ENCODE data around the gene SLC6A13. TPM values are rescaled to one million over a fixed set of nuclear protein-coding genes. Genes with fewer than 3 reads are reported as not detected.
"Not testable (repeated sequence)": the region's sequence is repeated elsewhere in the genome, so short reads cannot be mapped to it uniquely, and the experiment has no call there.

The SLC6A13 gene
- polyA plus RNA-seq, 1 donor (not counting 4 experiments of a cell fraction or from before 2014, with no cell fraction given) = 0.33 TPM

DNA sequence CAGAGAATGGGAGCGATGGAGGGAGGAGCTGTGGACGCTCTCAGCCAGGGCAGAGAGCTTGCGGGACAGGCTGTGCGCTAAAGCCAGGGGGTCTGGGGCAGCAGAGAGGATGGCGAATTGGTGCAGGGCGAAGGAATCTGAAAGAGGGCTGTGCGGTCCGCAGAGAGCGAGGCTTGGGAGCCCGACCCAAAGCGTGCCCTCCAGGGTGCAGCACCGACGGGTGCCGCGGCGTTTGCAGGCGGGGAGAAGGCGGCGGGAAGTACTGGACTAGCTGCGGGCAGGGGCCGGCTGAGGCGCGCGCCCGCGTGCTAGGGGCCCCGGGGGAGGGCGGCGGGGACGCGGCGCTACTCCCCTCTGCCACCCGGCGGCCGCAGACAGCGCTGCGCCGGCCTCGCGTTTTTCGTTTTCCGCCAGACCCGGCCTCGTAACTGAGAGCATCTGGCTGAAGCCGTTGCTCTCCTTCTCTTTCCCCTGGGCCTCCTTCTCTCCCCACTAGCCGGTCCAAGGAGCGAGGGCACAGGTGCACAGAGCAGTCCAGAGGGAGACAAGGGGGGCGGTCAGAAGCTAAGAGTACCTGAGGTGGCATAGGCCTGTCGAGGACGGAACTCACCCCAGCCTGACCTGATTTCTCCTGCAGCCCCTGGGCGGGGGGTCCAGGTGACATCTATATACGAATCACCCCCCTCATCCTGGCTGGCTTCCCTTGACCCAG is 73.6 kb downstream of the SLC6A13 start:
- TF ChIP-seq EZH2 (IDR thresholded peaks at IDR 0.05; ENCODE audit: low read length) = no peak
- TF ChIP-seq, protein P1, sequence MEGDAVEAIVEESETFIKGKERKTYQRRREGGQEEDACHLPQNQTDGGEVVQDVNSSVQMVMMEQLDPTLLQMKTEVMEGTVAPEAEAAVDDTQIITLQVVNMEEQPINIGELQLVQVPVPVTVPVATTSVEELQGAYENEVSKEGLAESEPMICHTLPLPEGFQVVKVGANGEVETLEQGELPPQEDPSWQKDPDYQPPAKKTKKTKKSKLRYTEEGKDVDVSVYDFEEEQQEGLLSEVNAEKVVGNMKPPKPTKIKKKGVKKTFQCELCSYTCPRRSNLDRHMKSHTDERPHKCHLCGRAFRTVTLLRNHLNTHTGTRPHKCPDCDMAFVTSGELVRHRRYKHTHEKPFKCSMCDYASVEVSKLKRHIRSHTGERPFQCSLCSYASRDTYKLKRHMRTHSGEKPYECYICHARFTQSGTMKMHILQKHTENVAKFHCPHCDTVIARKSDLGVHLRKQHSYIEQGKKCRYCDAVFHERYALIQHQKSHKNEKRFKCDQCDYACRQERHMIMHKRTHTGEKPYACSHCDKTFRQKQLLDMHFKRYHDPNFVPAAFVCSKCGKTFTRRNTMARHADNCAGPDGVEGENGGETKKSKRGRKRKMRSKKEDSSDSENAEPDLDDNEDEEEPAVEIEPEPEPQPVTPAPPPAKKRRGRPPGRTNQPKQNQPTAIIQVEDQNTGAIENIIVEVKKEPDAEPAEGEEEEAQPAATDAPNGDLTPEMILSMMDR (optimal IDR thresholded peaks at IDR 0.05 in 1 of 3, IDR thresholded peaks at IDR 0.05 in 1 of 3, conservative IDR thresholded peaks at IDR 0.05 in 1 of 3; ENCODE audit: extremely low read depth in 1 of 3, insufficient read depth in 2 of 3, low read length in 3 of 3) = peak; percentile 45 to 79 (median 79)
- DNase-seq (ENCODE audit: low read depth, low spot score) (no peak), FAIRE-seq (no peak)
- H2AFZ ChIP-seq (ENCODE audit: control insufficient read depth, low read length) = peak overlapping the region; percentile 36
- H3K4me1 ChIP-seq (ENCODE audit: control insufficient read depth, extremely low read depth, insufficient read depth, low read length) = no peaks in the 10 kb centered on the region
- H3K9ac ChIP-seq (ENCODE audit: control insufficient read depth, extremely low read depth, insufficient read depth, low read length) = no peak overlapping the region
- dilution Hi-C loops (cut with MboI; ENCODE audit: extremely low pct_ligation_motif_present, low sequenced_read_pairs) = no loop called here
- H3K4me3 ChIP-seq (ENCODE audit: control insufficient read depth in 2 of 3, extremely low read depth in 1 of 3, insufficient read depth in 2 of 3, low read depth in 1 of 3, low read length in 3 of 3) = peak overlapping the region in 1 of 3 experiments; percentile 18
- H3K79me2 ChIP-seq (ENCODE audit: control insufficient read depth, insufficient read depth, low read length) = no peaks in the 10 kb centered on the region
- no peaks in the 10 kb centered on the region for H3K9me1 ChIP-seq (ENCODE audit: control insufficient read depth, extremely low read depth, insufficient read depth, low read length)
- H3K36me3 ChIP-seq (ENCODE audit: control insufficient read depth in 2 of 2, extremely low read depth in 1 of 2, insufficient read depth in 2 of 2, low read length in 2 of 2) = no peaks in the 10 kb centered on the region
- H3K27me3 ChIP-seq (ENCODE audit: control insufficient read depth, extremely low read depth, insufficient read depth, low read length) = peaks cover 15% of the 10 kb centered on the region
- H4K20me1 ChIP-seq (ENCODE audit: control insufficient read depth, extremely low read depth, insufficient read depth, low read length) = no peaks in the 10 kb centered on the region
- H3K27ac ChIP-seq (ENCODE audit: control insufficient read depth, insufficient read depth, low read length) = no peak overlapping the region
- peak overlapping the region; percentile 54 for H3K4me2 ChIP-seq (ENCODE audit: control insufficient read depth, extremely low read depth, insufficient read depth, low read depth, low read length)
- H3K9me3 ChIP-seq (ENCODE audit: control insufficient read depth, low read depth, low read length) = no peaks in the 10 kb centered on the region

DNA sequence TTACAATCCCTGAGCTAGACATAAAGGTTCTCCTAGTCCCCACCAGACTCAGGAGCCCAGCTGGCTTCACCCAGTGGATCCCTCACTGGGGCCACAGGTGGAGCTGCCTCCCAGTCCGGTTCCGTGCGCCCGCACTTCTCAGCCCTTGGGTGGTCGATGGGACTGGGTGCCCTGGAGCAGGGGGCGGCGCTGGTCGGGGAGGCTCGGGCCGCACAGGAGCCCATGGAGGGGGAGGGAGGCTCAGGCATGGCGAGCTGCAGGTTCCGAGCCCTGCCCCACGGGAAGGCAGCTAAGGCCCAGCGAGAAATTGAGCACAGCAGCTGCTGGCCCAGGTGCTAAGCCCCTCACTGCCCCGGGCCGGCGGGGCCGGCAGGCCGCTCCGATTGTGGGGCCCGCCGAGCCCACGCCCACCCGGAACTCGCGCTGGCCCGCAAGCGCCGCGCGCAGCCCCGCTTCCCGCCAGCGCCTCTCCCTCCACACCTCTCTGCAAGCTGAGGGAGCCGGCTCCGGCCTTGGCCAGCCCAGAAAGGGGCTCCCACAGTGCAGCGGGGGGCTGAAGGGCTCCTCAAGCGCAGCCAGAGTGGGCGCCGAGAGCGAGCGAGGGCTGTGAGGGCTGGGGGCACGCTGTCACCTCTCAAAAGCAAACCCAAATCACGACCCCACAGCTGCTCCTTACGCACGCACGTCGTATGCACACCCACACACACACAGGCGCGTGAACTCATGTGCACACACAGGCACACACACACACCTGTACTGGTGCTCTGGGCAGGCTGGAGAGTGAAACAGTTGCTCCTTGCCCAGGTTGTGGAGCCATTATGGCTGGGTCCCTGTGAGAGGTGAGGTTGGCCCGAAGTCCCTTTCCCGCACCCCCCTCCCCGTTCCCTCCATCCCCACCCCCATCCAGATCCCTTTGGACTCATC is 74.4 kb downstream of the SLC6A13 start:
- H3K4me3 ChIP-seq (ENCODE audit: control insufficient read depth in 2 of 3, extremely low read depth in 1 of 3, insufficient read depth in 2 of 3, low read depth in 1 of 3, low read length in 3 of 3); H3K79me2 ChIP-seq (ENCODE audit: control insufficient read depth, insufficient read depth, low read length); H3K4me1 ChIP-seq (ENCODE audit: control insufficient read depth, extremely low read depth, insufficient read depth, low read length); H3K9me3 ChIP-seq (ENCODE audit: control insufficient read depth, low read depth, low read length); H3K27ac ChIP-seq (ENCODE audit: control insufficient read depth, insufficient read depth, low read length); H4K20me1 ChIP-seq (ENCODE audit: control insufficient read depth, extremely low read depth, insufficient read depth, low read length); FAIRE-seq; dilution Hi-C loops (cut with MboI; ENCODE audit: extremely low pct_ligation_motif_present, low sequenced_read_pairs); H3K9me1 ChIP-seq (ENCODE audit: control insufficient read depth, extremely low read depth, insufficient read depth, low read length); H3K36me3 ChIP-seq (ENCODE audit: control insufficient read depth in 2 of 2, extremely low read depth in 1 of 2, insufficient read depth in 2 of 2, low read length in 2 of 2); DNase-seq (ENCODE audit: low read depth, low spot score); H2AFZ ChIP-seq (ENCODE audit: control insufficient read depth, low read length); H3K9ac ChIP-seq (ENCODE audit: control insufficient read depth, extremely low read depth, insufficient read depth, low read length): not testable (repeated sequence)
- Histone ChIP-seq H3K4me2 (ENCODE audit: control insufficient read depth, extremely low read depth, insufficient read depth, low read depth, low read length) (peak overlapping the region; percentile 54), H3K27me3 (ENCODE audit: control insufficient read depth, extremely low read depth, insufficient read depth, low read length) (peaks cover 15% of the 10 kb centered on the region)

All from keratinocyte (primary cell).